ENCODE data around the gene PRDM16.

Gene PRDM16

GRCh38 chr1:3474016-3474415, 405.0 kb downstream of the PRDM16 start:
- no peak for DNase-seq

GRCh38 chr1:3474421-3474820, 405.4 kb downstream of the PRDM16 start:
- no peak for DNase-seq

GRCh38 chr1:3475839-3476573, 407.0 kb downstream of the PRDM16 start:
- no peak for DNase-seq

GRCh38 chr1:3476666-3477065, 407.7 kb downstream of the PRDM16 start:
- no peak for DNase-seq

- no peak for DNase-seq
These were observed 408.4 kb downstream of the PRDM16 start for GRCh38 chr1:3477241-3477995.

GRCh38 chr1:3478187-3478586, 409.2 kb downstream of the PRDM16 start:
- no peak for DNase-seq

- no peak for DNase-seq
These were observed 410.7 kb downstream of the PRDM16 start for GRCh38 chr1:3479511-3480368.

GRCh38 chr1:3480369-3480719, 411.3 kb downstream of the PRDM16 start:
- DNase-seq = no peak

GRCh38 chr1:3481046-3481445, 412.0 kb downstream of the PRDM16 start:
- DNase-seq = no peak

- DNase-seq = no peak
These were observed 412.9 kb downstream of the PRDM16 start for GRCh38 chr1:3481836-3482375.

- no peak for DNase-seq
These were observed 413.4 kb downstream of the PRDM16 start for GRCh38 chr1:3482378-3482849.

GRCh38 chr1:3483380-3483779, 414.4 kb downstream of the PRDM16 start:
- no peak for DNase-seq

GRCh38 chr1:3483801-3484444, 414.9 kb downstream of the PRDM16 start:
- peak; percentile 1 for DNase-seq

- no peak for DNase-seq
These were observed 416.0 kb downstream of the PRDM16 start for GRCh38 chr1:3485016-3485415.
